Measurements from ENCODE around the gene YTHDF1. TPM values are rescaled to one million over a fixed set of nuclear protein-coding genes. Genes with fewer than 3 reads are reported as not detected.

YTHDF1 gene
- total and polyA plus RNA-seq, 2 donors from 2014 or later = 21.9 to 43.1 TPM

DNA sequence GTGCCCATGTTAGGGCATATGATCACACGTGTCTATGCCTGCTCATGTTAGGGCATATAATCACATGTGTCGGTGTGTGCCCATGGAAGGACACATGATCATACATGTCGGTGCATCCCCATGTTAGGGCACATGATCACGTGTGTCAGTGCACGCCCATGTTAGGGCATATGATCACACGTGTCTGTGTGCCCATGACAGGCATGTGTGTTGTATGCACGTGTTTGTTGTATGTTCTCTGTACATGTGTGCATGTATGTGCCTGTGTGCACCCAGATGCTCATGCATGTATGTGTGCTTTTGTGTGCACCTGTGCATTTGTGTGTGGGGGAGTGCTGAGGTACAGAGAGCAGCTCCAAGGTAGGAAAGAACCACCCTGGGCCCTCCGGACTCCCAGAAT lies 29.8 kb downstream of the YTHDF1 start:
- intact Hi-C loops (cut with DNase I) = no loop called here
- TF ChIP-seq, protein P1, sequence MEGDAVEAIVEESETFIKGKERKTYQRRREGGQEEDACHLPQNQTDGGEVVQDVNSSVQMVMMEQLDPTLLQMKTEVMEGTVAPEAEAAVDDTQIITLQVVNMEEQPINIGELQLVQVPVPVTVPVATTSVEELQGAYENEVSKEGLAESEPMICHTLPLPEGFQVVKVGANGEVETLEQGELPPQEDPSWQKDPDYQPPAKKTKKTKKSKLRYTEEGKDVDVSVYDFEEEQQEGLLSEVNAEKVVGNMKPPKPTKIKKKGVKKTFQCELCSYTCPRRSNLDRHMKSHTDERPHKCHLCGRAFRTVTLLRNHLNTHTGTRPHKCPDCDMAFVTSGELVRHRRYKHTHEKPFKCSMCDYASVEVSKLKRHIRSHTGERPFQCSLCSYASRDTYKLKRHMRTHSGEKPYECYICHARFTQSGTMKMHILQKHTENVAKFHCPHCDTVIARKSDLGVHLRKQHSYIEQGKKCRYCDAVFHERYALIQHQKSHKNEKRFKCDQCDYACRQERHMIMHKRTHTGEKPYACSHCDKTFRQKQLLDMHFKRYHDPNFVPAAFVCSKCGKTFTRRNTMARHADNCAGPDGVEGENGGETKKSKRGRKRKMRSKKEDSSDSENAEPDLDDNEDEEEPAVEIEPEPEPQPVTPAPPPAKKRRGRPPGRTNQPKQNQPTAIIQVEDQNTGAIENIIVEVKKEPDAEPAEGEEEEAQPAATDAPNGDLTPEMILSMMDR (IDR thresholded peaks at IDR 0.05; ENCODE audit: borderline replicate concordance, extremely low read depth, insufficient read depth) = no peak
- Histone ChIP-seq H3K9ac (ENCODE audit: low read length in 3 of 3) (no peak overlapping the region), H3K27me3 (ENCODE audit: control insufficient read depth, insufficient read depth, low read length) (no peaks in the 10 kb centered on the region), H3K36me3 (ENCODE audit: control insufficient read depth in 2 of 3, insufficient read depth in 3 of 3, low read length in 3 of 3) (no peaks in the 10 kb centered on the region), H3K4me3 (ENCODE audit: low read length in 3 of 3) (no peak overlapping the region), H3K27ac (ENCODE audit: low read depth in 2 of 2, low read length in 2 of 2) (no peak overlapping the region), H3K9me3 (ENCODE audit: control insufficient read depth in 2 of 3, insufficient read depth in 1 of 3, low read length in 3 of 3) (no peaks in the 10 kb centered on the region), H3K4me1 (ENCODE audit: control insufficient read depth in 2 of 3, insufficient read depth in 2 of 3, low read depth in 1 of 3, low read length in 3 of 3) (no peaks in the 10 kb centered on the region)
- FAIRE-seq = no peak
- DNase-seq = no peak

DNA sequence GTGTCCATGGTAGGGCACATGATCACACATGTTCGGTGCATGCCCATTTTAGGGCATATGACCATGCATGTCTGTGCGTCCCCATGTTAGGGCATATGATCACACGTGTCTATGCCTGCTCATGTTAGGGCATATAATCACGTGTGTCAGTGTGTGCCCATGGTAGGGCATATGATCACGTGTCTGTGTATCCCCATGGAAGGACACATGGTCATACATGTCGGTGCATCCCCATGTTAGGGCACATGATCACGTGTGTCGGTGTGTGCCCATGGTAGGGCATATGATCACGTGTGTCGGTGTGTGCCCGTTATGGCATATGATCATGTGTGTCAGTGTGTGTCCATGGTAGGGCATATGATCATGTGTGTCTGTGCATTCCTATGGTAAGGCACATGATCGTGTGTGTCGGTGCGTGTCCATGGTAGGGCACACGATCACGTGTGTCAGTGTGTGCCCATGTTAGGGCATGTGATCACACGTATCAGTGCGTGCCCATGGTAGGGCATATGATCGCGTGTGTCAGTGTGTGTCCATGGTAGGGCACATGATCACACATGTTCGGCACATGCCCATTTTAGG lies 30.6 kb downstream of the YTHDF1 start:
- Histone ChIP-seq H3K27me3 (ENCODE audit: control insufficient read depth, insufficient read depth, low read length) (peaks cover 4% of the 10 kb centered on the region), H3K9me3 (ENCODE audit: control insufficient read depth in 2 of 3, insufficient read depth in 1 of 3, low read length in 3 of 3) (no peaks in the 10 kb centered on the region)
- intact Hi-C loops (cut with DNase I) = no loop called here

DNA sequence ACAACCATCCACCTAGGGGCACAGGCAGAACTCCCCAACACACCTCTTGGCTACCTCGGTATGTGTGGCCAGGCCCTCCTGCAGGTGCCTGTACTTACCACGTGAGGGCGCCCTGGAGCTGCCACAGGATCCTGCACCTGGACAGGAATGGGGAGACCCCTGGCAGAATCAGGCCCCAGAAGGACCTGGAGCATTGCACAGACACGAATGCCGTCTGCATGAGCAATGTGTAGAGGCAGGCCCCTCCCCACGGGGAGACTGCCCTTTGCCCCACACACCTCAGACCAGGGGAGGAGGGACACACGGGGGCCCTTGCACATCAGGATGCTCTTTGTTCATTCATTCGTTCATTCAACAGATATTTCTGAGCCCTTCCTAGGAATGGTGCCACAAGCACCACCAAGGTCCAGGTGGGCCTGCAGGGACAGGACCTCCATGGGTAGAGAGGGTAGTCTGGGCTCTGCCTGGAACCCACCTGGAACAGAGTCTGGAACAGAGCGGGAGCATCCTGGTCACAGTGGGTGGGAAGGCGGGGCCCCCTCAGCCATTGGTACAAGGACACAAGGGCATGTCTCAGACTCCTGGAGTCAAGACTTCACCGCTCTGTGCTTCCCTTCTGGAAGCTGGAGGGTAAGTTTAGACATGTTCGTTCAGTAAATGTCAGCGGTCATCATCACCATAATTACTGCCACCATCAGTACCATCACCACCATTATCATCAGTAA lies 32.3 kb downstream of the YTHDF1 start:
- no peaks in the 10 kb centered on the region for H3K36me3 ChIP-seq (ENCODE audit: control insufficient read depth in 2 of 3, insufficient read depth in 3 of 3, low read length in 3 of 3)
- no peak overlapping the region for H3K27ac ChIP-seq (ENCODE audit: low read depth in 2 of 2, low read length in 2 of 2)
- peaks cover 0 to 2% (median 0%) of the 10 kb centered on the region in 3 donors for H3K4me1 ChIP-seq (ENCODE audit: control insufficient read depth in 2 of 3, insufficient read depth in 2 of 3, low read depth in 1 of 3, low read length in 3 of 3)
- intact Hi-C loops (cut with DNase I) = no loop called here
- no peaks in the 10 kb centered on the region for H3K9me3 ChIP-seq (ENCODE audit: control insufficient read depth in 2 of 3, insufficient read depth in 1 of 3, low read length in 3 of 3)
- H3K4me3 ChIP-seq (ENCODE audit: low read length in 3 of 3) = no peak overlapping the region
- TF ChIP-seq, protein P1 (IDR thresholded peaks at IDR 0.05; ENCODE audit: borderline replicate concordance, extremely low read depth, insufficient read depth) = peak; percentile 73
- H3K27me3 ChIP-seq (ENCODE audit: control insufficient read depth, insufficient read depth, low read length) = peaks cover 9% of the 10 kb centered on the region
- FAIRE-seq (no peak), DNase-seq (peak in 4 of 5 donors; percentile 49 to 61 (median 56))
- H3K9ac ChIP-seq (ENCODE audit: low read length in 3 of 3) = no peak overlapping the region

More for the DNA sequence above, 30.6 kb downstream of the YTHDF1 start:
- no peak overlapping the region for H3K9ac ChIP-seq (ENCODE audit: low read length in 3 of 3)
- H3K36me3 ChIP-seq (ENCODE audit: control insufficient read depth in 2 of 3, insufficient read depth in 3 of 3, low read length in 3 of 3) = no peaks in the 10 kb centered on the region
- TF ChIP-seq, protein P1 (IDR thresholded peaks at IDR 0.05; ENCODE audit: borderline replicate concordance, extremely low read depth, insufficient read depth) = no peak
- H3K4me3 ChIP-seq (ENCODE audit: low read length in 3 of 3) = no peak overlapping the region
- DNase-seq (no peak), FAIRE-seq (no peak)
- H3K27ac ChIP-seq (ENCODE audit: low read depth in 2 of 2, low read length in 2 of 2) = no peak overlapping the region
- no peaks in the 10 kb centered on the region for H3K4me1 ChIP-seq (ENCODE audit: control insufficient read depth in 2 of 3, insufficient read depth in 2 of 3, low read depth in 1 of 3, low read length in 3 of 3)
